Stimulated activated CD4-positive, alpha-beta T cell treated with anti-CD3 and anti-CD28 coated beads, Interleukin-4, amount 100 ng/mL, for 24 hours (primary cell): ENCODE data around the gene ARHGEF19.
"Not testable (repeated sequence)": the region's sequence is repeated elsewhere in the genome, so short reads cannot be mapped to it uniquely, and the experiment has no call there.

ENCODE experiments used
- DNase-seq: peaks from one replicate; pipeline ENCODE4 v3.0.0-alpha.2; 2020

Gene ARHGEF19

GRCh38 chr1:16163608-16164212, 48.7 kb downstream of the ARHGEF19 start:
- not testable (repeated sequence) for DNase-seq

- DNase-seq = peak; percentile 51
Observed at GRCh38 chr1:16162163-16162822, 50.2 kb downstream of the ARHGEF19 start.

- no peak for DNase-seq
Observed at GRCh38 chr1:16161717-16162116, 50.7 kb downstream of the ARHGEF19 start.

- DNase-seq = no peak
Observed at GRCh38 chr1:16158993-16159831, 53.2 kb downstream of the ARHGEF19 start.

GRCh38 chr1:16158025-16158424, 54.4 kb downstream of the ARHGEF19 start:
- peak; percentile 15 for DNase-seq

- DNase-seq = no peak
Observed at GRCh38 chr1:16156848-16157495, 55.5 kb downstream of the ARHGEF19 start.

- DNase-seq = no peak
Observed at GRCh38 chr1:16155537-16156410, 56.7 kb downstream of the ARHGEF19 start, which contains the start of gene EPHA2. EPHA2 (minus strand) TSS chr1:16156069; CDS start chr1:16155932, 137 bp downstream.

- DNase-seq = no peak
Observed at GRCh38 chr1:16153999-16154673, 58.3 kb downstream of the ARHGEF19 start.

GRCh38 chr1:16153096-16153998, 59.1 kb downstream of the ARHGEF19 start:
- no peak for DNase-seq

GRCh38 chr1:16152481-16153087, 59.9 kb downstream of the ARHGEF19 start:
- no peak for DNase-seq

- no peak for DNase-seq
Observed at GRCh38 chr1:16151995-16152384, 60.5 kb downstream of the ARHGEF19 start.

- DNase-seq = no peak
Observed at GRCh38 chr1:16151196-16151994, 61.1 kb downstream of the ARHGEF19 start.

GRCh38 chr1:16150508-16150907, 61.9 kb downstream of the ARHGEF19 start:
- no peak for DNase-seq

GRCh38 chr1:16149702-16150488, 62.6 kb downstream of the ARHGEF19 start:
- DNase-seq = no peak

- no peak for DNase-seq
Observed at GRCh38 chr1:16149146-16149545, 63.3 kb downstream of the ARHGEF19 start.

- DNase-seq = no peak
Observed at GRCh38 chr1:16148329-16149092, 63.9 kb downstream of the ARHGEF19 start.
